NCI-H524 (cell line): ENCODE data around the gene SLC25A25.
"Not testable (repeated sequence)": the region's sequence is repeated elsewhere in the genome, so short reads cannot be mapped to it uniquely, and the experiment has no call there.

Experiments used
- DNase-seq, 2 experiments: peaks; one replicate each; lab custom pipeline; 2025; lab: John Stamatoyannopoulos, UW

SLC25A25 gene

DNA sequence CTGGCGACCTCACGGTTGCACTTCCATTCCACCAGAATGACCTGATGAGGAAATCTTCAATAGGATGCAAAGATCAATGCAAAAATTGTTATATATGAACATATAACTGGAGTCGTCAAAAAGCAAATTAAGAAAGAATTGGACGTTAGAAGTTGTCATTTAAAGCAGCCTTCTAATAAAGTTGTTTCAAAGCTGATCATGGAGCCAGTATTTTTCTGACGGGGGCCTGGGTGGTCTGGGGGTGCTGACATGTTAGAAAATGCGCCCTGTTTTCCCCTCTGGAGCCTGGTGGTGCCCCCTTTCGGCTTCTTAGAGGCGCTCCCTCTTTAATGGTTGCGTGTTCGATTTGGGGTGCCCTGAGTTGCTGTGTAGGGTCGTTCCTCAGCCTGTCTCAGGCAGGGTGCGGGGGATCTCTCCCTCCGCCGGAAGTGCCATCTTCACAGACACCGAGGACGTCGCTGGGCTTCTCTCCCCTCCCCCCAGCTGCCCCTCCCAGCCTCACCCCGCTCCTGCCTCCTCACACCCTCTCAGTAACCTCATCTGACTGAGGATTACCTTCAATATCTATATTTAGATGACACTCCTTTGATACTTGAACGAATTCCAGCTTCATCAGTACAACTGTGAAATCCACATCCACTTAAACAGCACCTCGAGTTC, 41.1 kb downstream of the SLC25A25 start:
- no peak for DNase-seq

DNA sequence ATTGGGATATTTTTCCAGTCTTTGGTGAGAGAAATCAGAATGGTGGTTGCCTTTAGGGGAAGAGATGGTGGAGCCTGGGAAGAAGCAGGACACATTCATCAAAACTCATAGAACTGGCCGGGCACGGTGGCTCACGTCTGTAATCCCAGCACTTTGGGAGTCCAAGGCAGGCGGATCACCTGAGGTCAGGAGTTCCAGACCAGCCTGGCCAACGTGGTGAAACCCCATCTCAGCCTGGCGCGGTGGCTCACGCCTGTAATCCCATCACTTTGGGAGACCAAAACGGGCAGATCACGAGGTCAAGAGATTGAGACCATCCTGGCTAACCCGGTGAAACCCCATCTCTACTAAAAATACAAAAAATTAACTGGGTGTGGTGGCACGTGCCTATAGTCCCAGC, 43.7 kb downstream of the SLC25A25 start:
- DNase-seq, result not testable (repeated sequence)

DNA sequence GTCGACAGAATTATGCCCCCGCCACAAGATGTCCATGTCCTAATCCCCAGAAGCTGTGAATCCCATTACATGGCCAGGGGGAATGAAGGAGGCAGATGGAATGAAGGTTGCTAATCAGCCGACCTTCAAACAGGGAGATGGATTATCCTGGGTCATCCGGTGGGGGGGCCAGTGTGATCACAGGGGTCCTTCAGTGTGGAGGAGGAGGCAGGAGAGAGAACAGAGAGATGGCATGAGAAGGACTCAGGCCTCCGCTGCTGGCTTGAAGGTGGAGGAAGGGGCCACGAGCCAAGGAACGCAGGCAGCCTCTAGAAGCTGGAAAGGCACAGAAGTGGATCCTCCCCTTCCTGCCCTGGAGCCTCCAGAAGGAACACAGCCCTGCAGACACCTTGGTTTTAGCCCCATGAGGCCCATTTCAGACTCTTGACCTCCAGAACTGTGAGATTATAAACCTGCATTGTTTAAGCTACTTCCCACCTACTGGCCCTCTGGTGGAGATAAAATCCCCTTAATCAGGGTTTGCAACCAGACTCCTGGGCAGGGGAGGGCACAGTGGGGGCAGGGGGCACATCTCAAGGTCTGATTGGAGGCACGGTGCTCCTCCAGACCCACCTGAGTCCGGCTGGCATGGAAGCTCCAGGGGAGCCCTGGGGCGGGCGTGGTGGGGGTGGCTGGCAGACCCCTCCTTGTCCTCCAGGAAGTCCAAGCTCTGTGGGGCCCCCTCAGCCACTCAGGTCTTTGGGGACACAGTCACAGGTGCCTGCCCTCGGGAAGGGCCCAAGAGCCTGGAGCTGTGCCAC, 45.7 kb downstream of the SLC25A25 start:
- peak in 1 of 2 experiments; percentile 37 for DNase-seq

DNA sequence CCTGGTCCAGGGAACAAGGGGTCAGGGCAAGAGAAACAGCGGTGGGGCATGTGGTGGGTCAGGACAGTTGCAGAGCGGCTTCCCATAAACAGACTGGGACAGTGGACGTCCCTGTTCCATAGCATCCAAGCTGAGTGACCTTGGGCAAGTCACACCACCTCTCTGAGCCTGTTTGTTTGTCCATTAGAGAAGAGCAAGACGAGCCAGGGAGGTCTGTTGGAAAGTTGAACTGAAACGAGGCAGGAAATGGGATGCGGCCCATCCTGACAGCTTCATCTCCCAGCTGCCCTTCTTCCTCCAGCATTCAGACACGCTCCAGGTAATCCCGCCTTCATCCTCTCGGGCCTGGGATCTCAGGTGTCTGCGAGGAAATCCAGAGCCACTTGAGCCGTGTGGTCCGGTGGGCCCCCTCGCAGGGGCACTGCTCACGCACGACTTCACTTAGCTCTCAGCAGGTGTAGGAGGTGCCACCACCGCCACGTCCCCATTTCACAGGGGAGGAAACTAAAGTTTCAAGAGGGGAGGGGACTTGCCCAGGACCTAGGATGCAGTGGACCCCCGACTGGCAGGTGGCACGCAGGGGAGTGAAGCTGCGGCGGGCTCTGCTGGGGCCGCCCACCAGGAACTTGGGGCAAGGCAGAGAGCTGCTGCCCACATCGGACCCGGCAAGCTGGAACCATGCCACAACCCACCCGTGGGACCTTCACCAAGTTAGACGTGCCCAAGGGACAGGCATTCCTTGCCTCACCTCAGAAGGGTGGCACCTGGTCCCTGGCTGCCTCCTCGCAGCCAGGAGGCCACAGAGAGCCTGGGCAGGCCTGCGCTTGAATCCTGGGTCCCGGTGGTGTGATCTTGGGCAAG, 46.5 kb downstream of the SLC25A25 start:
- DNase-seq, result no peak

DNA sequence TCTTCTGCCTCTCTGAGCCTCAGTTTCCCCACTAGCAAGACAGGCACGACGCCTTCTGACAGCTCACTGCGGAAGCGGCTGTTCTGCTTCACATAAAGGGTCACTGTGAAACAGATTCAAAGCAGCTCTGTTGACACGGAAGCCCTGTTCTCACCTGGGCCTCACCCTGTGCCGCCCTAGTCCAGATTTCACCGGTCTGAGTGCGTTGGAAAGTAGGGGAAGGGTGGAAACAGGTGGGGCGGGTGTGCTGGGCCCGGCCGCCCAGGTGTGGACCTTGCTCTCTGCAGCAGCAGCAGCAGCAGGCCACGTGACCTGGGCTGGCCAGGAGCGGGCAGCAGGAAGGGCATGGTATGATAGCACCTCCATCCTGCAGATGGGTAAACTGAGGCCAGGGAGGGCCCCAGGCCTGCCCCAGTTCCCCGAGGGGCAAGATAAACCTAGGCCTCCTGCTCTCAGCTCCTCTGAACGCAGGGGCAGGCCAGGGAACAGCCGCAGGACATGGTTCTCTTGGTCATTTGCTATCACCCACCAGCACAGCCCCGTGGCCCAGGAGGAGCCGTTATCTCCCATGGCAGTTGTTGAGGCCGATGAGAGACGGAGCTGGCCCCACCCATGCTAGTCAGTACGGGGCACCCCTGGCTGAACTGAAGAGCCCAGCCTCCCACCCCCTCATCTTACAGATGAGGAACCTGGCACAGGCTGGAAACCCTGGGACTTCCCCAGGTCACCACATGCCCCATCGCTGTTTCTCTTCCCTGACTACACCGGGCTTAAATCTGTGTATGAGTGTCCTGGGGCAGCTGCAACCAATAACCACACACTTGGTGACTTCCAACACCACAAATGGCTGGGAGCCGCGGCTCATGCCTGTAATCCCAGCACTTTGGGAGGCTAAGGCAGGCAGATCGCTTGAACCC, 47.4 kb downstream of the SLC25A25 start:
- no peak for DNase-seq

DNA sequence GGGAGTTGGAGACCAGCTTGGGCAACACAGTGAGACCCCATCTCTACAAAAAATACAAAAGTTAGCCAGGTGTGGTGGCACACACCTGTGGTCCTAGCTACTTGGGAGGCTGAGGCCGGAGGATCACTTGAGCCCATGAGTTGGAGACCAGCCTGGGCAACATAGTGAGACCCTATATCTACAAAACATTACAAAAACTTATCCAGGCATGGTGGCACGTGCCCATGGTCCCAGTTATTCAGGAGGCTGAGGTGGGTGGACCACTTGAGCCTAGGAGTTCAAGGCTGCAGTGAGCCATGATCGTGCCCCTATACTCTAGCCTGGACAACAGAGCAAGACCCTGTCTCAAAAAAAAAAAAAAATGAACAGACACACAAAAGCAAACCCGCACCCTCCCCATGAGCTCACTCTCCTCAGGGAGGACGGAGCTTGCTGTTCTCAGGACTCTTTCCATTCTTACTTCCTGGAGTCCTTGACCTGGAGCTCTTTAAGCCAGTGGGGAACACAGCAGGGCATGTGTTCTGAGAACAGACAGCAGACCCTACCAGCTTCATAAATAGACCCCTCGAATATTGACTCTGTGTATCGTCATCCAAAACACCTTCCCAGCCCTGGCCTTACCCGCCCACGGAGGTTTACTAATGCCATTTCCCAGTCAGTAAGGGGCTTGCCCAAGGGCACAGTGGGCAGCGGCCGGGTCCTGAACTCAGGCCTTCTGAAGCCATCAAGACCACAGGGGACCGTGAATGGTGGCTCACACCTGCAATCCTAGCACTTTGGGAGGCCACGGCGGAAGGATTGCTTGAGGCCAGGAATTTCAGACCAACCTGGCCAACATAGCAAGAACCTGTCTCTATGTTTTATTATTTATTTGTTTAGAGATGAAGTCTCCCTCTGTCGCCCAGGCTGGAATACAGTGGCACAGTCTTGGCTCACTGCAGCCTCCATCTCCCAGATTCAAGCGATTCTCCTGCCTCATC, 48.4 kb downstream of the SLC25A25 start:
- DNase-seq, result no peak

DNA sequence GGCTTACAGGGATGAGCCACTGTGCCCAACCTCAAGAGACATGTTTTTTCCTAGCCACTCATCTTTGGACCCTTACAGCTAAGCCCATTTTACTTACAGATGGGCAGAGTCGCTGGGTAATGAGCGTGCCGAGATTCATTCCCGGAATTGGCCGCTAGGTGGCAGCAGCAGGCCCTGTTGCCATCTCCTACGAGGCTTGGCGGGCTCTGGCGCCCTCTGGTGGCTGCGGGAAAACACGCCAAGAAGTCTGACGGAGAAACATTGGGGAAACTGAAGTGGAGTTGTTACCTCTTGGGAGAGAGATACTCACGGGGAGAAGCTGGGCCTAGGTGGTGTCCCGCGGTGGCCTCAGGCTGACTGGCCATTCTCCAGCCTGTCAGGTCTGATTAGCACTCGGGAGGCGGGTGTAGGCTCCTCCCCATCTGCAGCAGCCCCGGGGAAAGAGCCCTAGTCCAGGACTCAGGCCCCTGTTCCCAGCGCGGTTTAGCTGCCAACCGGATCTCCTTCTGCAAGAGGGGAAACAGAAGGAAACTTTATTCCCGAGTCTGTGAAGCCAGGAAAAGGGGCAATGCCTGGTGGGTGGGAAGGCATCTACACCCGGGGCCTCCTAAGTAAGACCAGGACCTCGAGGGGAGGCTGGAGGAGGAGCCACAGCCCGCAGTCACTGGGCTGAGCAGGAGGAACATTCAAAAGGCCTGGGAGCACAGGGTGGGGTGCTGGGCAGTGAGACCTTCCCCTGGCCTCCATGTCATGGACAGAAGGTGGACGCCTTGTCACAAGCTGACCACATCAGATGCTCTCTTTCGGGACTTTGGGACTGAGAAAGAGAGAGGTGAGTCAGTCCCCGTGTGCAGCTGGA, 49.8 kb downstream of the SLC25A25 start:
- peak; percentile 75 to 88 for DNase-seq

DNA sequence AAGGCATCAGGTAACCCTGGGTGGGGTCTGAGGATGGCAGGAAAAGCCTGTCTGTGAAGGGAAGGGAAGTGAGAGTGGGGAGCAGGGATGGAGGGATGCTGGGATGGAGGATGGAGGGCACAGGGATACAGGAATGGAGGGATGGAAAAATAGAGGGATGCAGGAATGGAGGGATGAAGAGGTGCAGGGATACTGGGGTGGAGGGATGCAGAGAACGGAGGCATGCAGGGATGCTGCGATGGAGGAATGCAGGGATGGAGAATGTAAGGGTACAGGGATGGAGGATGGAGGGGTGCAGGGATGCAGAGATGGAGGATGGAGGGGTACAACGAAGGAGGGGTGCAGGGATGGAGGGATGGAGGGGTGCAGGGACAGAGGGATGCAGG, 50.4 kb downstream of the SLC25A25 start:
- DNase-seq, result no peak

DNA sequence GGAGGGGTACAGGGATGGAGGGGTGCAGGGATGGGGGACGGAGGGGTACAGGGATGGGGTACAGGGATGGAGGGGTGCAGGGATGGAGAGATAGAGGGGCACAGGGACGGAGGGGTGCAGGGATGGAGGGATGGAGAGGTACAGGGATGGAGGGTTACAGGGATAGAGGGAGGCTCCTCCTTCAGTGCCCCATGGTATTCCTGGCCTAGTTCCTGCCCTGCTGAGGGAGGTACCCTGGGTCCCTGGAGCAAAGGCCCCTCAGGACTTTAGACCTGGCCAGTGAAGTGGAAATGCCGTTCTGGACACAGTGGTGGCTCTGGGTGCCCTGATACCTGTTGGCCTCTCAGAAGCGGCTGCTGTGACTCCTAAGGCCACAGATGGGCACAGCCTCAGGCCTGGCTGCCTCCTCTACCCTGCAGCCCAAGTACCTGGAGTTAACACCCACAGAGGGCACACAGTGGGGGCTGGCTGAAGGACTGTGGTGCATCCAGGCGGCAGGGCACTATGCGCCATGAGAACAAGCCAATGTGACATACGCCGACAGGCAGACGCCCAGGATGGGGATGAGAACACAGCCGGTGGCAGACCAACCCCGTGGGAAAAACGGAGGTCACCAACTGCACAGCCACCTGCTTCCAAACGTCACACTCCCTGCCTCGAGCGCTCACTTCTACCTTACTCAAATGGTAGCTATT, 51.1 kb downstream of the SLC25A25 start:
- peak; percentile 24 to 62 for DNase-seq

DNA sequence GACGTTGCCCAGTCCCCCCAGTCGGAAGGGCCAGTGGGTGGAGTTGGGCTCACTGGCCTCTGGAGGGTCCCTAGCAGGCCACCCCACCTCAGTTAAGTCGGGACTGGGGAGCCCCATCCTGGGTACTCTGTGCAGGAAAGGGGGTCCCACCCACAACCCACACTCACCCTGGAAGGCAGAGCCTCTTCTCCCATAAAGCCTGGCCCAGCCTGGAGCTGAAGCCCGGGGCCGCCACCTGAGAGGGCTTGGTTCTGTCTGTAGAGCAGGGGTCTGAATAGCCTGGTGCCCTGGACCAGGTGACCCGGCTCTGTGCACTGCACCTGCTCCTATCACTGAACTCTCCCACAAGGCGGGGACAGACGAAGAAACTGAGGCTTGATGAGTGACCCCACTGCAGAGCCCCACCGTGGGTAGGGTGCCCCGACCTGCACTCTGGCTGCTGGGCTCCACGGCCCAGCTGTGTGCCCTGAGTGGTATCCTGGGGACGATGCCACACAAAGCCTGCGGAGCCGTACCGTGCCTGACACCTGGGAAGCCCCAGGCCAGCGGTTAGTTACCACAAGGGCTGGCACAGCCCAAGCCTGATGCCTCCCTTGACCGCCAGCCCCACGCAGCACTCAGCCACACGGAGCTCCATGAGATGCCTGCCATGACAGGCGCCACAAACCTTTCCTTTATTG, 52.2 kb downstream of the SLC25A25 start:
- no peak for DNase-seq

DNA sequence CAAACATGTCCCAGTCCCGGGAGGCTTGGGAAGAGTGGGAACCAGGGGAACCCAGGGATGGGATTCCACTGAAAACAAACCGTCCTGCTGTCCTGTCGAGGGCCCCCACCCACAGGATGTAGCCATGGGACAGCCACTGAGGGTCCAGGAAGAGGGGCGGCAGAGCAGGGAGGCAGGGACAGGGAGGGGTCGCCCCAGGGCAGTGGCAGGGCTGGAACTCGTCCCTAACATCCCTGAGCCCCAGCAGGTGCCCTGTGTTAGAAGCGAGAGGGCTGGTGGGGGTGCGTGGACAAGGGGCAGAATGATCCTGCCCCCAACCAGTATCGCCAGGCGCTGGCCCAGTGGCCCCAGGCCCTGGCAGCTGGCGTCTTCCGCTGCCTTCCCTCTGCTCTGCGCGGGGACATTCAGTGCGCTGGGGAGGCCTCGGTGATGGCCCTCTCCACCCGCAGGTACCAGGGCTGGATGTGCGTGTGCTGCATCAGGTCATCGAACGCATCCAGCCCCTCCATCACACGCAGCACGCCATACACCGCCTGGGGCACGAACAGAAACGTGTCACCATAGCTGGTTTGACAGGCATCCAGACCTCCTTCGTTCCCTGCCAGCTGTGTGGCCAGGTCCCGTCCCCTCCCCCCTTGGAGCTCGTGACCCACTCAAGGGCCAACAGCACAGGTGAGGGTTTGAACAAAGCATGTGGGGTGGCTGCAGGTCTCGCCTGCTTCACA, 52.9 kb downstream of the SLC25A25 start:
- DNase-seq, result no peak

DNA sequence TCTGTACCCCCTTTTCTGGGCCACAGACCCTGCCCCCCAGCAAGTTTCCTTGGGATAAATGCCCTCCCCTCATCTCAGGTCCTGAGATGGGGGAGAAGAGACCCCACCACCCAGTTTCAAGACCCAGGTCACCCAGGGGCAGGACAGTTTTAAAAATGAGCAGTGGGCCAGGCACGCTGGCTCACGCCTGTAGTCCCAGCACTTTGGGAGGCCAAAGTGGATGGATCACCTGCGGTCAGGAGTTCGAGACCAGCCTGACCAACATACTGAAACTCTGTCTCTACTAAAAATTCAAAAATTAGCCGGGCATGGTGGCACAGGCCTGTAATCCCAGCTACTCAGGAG, 53.4 kb downstream of the SLC25A25 start:
- DNase-seq, result no peak

DNA sequence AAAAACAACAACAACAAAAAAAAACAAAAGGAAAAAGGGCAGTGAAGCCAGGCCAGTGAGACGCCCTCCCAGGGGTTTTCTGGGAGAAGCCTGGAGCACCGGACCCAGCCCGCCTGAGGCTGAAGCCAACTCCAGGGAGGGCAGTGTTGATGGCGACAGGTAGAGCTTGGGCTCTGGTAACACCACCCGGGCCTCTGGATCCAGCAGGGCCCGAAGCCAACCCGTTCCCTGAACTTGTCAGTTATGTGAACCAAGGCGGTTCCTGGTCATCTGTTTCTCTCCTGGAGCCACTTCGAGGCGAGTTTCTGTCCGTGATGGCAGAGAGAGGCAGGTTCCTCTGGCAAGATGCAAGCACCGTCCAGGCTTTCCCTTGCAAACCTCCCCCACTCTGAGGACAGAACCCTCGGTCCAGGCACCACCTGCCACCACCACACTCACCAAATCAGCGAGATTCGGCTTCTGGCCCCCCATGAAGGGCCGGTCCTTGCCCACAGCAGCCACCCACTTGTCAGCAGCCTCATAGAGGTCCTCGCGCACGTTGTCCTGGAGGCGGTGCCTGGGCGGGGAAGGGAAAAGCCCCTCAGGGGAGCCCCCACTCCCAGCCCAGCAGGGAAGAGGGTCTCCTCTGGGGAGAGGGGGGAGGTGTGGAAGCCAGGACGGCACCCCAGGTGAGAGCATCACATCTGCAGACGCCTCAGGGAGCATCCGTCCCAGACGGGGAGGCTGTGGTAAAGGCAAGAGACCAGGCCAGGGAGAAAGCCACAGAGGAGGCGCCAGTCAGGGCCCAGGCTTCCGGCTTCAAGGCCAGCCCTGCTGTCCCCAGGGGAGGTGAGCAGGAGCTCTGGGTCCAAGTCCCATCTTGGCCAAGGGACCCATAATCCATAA, 54.1 kb downstream of the SLC25A25 start:
- no peak for DNase-seq

DNA sequence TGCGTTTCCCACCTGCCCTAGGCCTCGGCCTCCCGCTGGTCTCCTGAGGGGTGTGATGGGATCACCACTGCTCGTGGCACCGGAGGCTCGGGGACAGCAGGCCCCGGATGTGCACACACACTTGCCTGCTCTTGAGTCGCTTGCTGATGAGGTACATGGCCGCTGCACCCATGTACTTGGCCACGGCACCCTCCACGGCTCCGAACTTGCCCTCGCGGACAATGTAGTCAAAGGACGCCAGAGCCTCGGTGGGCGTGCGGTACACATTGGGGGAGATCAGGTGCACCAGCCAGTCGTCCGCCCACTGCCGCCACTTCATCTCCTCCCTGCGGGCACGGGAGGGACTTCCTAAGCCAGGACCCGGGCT, 54.8 kb downstream of the SLC25A25 start:
- no peak for DNase-seq

DNA sequence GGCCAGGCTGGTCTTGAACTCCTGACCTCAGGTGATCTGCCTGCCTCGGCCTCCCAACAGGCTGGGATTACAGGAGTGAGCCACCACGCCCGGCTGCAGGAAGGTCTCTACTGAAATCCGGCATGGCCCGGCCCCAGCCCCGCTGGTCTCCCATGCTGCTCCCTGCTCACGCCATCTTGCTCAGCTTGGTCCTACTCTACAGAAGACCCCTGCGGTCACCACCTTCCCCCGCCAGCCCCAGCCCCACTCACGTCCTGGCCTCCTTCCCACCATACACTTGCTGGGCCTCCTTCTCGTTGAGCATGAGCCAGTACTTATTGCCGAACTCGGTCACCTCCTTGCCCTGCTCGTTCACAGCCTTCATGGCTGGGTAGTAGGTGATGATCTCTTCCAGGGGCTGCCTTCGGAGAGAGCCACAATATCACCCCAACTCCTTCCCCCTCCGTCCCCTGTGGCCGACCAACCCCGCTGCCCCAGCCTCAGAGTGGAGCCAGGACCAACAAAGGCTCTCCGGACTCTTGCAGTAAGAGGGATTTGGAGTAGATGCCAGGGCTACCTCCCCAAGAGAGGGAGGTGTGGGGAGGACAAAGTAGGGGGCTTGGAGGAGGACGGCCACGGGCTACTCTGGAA, 55.5 kb downstream of the SLC25A25 start:
- DNase-seq, result no peak

DNA sequence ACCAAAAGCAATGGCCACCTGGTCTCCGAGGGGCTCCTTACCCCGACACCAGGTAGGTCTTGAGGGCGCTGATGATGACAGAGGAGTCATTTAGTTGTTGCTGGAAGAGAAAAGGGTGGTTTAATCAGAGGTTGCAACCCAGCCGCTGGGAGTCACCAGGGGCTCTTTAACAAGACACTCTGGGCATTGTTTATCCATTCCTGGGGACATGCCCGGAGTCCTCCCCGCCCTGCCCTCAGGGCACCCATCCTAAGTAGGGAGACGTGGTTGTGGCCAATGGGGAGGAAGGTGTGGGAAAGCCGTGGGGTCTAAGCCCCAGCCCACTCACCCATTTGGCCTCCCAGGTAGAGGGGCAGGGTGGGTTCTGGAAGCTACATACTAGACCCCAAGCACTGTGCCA, 56.4 kb downstream of the SLC25A25 start:
- no peak for DNase-seq
